ENCODE measurements around the gene SPNS1.

The SPNS1 gene

DNA sequence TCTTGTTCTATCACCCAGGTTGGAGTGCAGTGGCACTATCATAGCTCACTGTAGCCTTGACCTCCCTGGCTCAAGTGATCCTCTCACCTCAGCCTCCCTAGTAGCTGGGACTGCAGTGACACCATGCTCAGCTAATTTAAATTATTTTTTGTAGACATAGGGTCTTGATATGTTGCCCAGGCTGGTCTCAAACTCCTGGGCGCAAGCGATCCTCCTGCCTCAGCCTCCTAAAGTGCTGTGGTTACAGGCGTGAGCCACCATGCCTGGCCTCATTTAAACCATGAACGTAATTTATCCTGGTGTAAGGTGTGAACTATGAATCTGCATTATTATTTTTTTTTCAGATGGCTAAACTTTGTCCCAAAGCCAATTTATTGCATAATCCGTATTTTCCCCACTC, 47.6 kb downstream of the SPNS1 start:
- no peaks in the 10 kb centered on the region for H3K27me3 ChIP-seq (ENCODE audit: control insufficient read depth, insufficient read depth, low read length)
- no peak overlapping the region for H3K4me3 ChIP-seq (ENCODE audit: low read length)
- H3K36me3 ChIP-seq (ENCODE audit: control insufficient read depth, low read depth, low read length): no peaks in the 10 kb centered on the region
- no peak overlapping the region for H3K27ac ChIP-seq (ENCODE audit: low read length)
- no peaks in the 10 kb centered on the region for H3K9me3 ChIP-seq (ENCODE audit: control insufficient read depth, low read depth, low read length)
- H3K9ac ChIP-seq (ENCODE audit: low read length): no peak overlapping the region
- no peaks in the 10 kb centered on the region for H3K4me1 ChIP-seq (ENCODE audit: control insufficient read depth, low read depth, low read length)

DNA sequence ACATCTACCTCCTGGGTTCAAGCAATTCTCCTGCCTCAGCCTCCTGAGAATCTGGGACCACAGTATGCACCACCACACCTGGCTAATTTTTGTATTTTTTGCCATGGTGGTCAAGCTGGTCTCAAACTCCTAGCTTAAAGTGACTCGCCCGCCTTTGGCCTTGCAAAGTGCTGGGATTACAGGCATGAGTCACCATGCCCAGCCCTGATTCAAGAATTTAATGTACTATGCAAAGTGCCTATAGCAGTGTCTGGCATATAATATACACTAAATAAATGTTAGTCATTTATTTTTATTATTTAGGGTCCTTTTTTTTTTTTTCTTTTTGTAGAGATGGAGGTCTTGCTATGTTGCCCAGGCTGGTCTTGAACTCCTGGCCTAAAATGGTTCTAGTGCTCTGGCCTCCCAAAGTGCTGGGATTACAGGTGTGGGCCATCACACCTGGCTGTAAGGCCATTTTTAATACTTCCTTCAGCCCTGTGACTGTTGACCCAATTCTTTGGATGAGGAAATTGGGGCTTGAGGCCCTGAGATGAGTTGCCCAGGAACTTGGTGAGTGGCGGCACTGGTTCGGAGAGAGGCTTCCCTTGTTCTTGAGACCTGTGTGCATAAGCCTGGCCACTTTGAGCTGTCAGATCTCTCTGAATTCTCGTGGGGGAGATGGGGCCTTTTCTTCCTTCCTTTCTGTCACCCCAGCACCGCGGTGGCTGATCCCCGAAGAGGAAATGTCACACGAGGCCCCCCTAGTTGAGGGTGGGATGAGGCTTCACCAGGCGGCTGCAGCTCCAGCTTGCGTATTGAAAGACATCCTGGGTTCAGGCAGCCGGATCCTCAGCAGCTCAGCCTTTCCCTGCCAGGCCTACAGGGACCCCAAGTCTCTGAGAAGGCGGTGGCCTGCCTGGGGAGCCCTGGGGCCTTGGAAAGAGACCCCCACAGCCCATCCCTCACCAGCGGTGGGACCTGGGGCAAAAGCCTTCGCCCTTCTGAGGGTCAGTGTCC, 49.0 kb downstream of the SPNS1 start:
- no peaks in the 10 kb centered on the region for H3K36me3 ChIP-seq (ENCODE audit: control insufficient read depth, low read depth, low read length)
- no peaks in the 10 kb centered on the region for H3K27me3 ChIP-seq (ENCODE audit: control insufficient read depth, insufficient read depth, low read length)
- H3K9ac ChIP-seq (ENCODE audit: low read length): no peak overlapping the region
- H3K9me3 ChIP-seq (ENCODE audit: control insufficient read depth, low read depth, low read length): no peaks in the 10 kb centered on the region
- no peaks in the 10 kb centered on the region for H3K4me1 ChIP-seq (ENCODE audit: control insufficient read depth, low read depth, low read length)
- H3K4me3 ChIP-seq (ENCODE audit: low read length): no peak overlapping the region
- H3K27ac ChIP-seq (ENCODE audit: low read length): no peak overlapping the region

DNA sequence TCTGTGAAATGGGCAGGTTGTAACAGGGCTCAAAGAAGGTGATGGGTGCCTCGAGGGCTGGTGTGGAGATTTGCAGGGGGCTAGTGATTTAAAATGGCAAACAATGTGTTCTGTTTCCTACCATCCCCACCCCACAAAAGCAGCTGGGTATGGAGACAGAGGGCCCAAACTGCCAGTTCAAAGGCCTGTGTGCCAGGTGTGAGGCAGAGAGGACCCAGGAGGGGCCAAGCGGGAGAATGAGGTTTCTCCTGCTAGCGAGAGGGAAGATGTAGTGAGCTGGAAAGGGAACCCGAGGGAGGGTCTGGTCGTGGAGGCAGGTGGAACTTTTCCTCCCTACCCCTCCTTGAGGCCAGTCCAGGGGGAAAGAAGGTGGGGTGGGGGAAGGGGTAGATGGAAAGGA, 49.7 kb downstream of the SPNS1 start:
- Histone ChIP-seq H3K9ac (ENCODE audit: low read length) (no peak overlapping the region), H3K27ac (ENCODE audit: low read length) (no peak overlapping the region), H3K4me3 (ENCODE audit: low read length) (no peak overlapping the region), H3K36me3 (ENCODE audit: control insufficient read depth, low read depth, low read length) (no peaks in the 10 kb centered on the region), H3K27me3 (ENCODE audit: control insufficient read depth, insufficient read depth, low read length) (no peaks in the 10 kb centered on the region), H3K4me1 (ENCODE audit: control insufficient read depth, low read depth, low read length) (no peaks in the 10 kb centered on the region), H3K9me3 (ENCODE audit: control insufficient read depth, low read depth, low read length) (no peaks in the 10 kb centered on the region)

DNA sequence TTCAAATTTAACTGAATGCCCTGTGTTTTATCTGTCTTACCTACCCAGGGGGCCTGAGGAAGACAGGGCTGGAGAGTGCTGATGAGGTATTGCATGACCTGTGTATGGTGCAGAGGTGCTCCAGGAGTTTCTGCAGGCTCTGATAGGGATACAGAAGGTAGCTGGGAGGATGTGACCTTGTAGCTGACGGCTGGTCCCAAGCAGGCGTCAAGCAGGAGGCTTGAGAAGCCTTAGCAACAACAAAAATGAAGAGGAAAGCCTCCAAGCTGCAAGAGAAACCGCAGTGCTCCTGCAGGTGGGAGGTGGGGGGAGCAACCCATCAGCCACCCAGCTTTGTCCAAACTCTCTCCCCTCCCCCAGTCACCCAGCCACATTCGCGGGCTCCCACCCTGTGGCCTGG, 50.6 kb downstream of the SPNS1 start:
- no peaks in the 10 kb centered on the region for H3K9me3 ChIP-seq (ENCODE audit: control insufficient read depth, low read depth, low read length)
- H3K36me3 ChIP-seq (ENCODE audit: control insufficient read depth, low read depth, low read length): no peaks in the 10 kb centered on the region
- no peaks in the 10 kb centered on the region for H3K27me3 ChIP-seq (ENCODE audit: control insufficient read depth, insufficient read depth, low read length)
- no peak overlapping the region for H3K27ac ChIP-seq (ENCODE audit: low read length)
- H3K4me1 ChIP-seq (ENCODE audit: control insufficient read depth, low read depth, low read length): no peaks in the 10 kb centered on the region
- no peak overlapping the region for H3K9ac ChIP-seq (ENCODE audit: low read length)
- no peak overlapping the region for H3K4me3 ChIP-seq (ENCODE audit: low read length)

DNA sequence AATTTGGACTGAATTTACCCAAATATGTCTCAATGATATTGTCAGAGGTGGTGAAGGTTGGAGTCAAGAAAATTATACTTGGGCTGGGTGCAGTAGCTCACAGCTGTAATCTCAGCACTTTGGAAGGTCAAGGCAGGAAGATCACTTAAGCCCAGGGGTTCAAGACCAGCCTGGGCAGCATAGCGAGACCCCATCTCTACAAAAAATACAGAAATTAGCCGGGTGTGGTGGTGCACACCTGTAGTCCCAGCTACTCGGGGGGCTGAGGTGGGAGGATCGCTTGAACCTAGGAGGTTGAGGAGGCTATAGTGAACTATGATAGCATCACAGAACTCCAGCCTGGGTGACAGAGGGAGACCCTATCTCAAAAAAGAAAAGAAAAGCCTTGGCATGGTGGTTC, 51.2 kb downstream of the SPNS1 start:
- Histone ChIP-seq H3K27ac (ENCODE audit: low read length) (no peak overlapping the region), H3K36me3 (ENCODE audit: control insufficient read depth, low read depth, low read length) (no peaks in the 10 kb centered on the region), H3K4me1 (ENCODE audit: control insufficient read depth, low read depth, low read length) (no peaks in the 10 kb centered on the region), H3K9me3 (ENCODE audit: control insufficient read depth, low read depth, low read length) (no peaks in the 10 kb centered on the region), H3K4me3 (ENCODE audit: low read length) (no peak overlapping the region), H3K27me3 (ENCODE audit: control insufficient read depth, insufficient read depth, low read length) (no peaks in the 10 kb centered on the region), H3K9ac (ENCODE audit: low read length) (no peak overlapping the region)

DNA sequence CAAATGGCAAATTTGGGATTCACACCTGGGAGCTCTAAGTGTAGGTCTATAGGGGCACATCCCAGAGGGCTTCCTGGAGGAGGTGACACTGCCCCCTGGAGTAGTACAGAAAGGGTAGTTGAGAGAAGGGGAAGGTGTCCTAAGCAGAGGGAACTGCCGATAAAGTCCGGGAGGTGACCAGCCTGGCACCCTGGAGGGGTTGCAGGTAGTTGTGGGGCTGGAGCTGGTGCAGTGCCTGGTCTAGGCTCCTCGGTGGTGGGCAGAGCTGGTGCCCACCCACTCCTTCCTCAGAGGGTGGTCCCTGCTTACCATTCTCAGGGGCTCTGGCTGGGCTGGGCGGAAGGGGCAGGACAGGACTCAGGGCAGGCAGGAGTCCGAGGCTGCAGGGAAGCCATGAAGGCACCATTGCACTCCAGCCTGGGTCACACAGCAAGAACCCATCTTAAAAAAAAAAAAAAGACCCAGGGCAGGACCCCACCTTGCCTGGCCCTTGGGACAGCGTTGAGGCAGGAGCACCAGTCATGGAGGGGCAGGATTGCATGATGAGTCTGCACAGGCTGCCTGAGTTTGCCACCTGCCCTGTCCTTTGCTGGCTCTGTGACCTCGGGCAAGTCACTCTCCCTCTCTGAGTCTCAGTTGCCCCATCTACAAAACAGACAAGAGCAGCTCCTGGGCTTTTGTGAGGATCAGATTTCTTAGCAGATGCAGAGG, 54.0 kb downstream of the SPNS1 start:
- Histone ChIP-seq H3K9me3 (ENCODE audit: control insufficient read depth, low read depth, low read length) (no peaks in the 10 kb centered on the region), H3K27me3 (ENCODE audit: control insufficient read depth, insufficient read depth, low read length) (no peaks in the 10 kb centered on the region), H3K4me1 (ENCODE audit: control insufficient read depth, low read depth, low read length) (no peaks in the 10 kb centered on the region), H3K36me3 (ENCODE audit: control insufficient read depth, low read depth, low read length) (no peaks in the 10 kb centered on the region), H3K9ac (ENCODE audit: low read length) (no peak overlapping the region), H3K27ac (ENCODE audit: low read length) (no peak overlapping the region), H3K4me3 (ENCODE audit: low read length) (no peak overlapping the region)

DNA sequence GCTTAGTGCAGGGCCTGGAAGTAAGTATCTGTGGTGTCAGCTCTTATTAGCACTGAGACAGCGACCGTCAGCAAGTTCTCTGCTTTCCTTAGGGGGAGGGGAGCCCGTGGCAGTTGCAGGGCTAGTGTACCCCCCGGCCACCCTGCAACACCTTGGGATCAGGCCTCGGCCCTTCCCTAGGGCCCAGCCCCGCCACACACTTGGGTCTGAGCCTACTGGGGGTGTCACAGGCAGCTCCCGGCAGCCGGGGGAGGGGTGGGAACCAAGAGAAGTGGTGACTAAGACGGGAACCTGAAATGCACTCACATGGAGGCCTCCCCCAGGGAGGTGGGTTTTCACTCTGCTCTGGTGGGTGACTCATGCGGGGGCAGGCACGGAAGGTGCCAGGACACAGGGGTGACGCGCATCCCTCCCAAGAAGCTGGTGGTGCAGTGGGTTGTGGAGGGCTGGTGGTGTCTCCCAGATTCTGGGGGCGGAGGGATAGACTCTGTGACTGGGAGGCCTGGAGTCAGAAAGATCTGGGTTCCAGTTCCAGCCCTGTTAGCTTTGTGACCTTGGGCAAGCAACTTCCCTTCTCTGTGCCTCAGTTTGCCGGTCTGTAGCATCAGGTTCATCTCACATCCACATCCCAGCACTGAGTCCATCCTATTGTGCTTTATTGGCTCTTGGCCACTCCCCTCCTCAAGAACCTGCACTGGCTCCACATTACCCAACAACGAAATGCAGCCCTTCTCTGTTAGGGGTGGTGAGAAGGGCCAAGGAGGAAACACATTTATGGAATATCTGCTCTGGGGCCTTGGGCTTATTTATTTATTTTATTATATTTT, 54.8 kb downstream of the SPNS1 start:
- Histone ChIP-seq H3K27me3 (ENCODE audit: control insufficient read depth, insufficient read depth, low read length) (no peaks in the 10 kb centered on the region), H3K4me3 (ENCODE audit: low read length) (no peak overlapping the region), H3K9me3 (ENCODE audit: control insufficient read depth, low read depth, low read length) (no peaks in the 10 kb centered on the region), H3K27ac (ENCODE audit: low read length) (no peak overlapping the region), H3K36me3 (ENCODE audit: control insufficient read depth, low read depth, low read length) (no peaks in the 10 kb centered on the region), H3K4me1 (ENCODE audit: control insufficient read depth, low read depth, low read length) (no peaks in the 10 kb centered on the region), H3K9ac (ENCODE audit: low read length) (no peak overlapping the region)

DNA sequence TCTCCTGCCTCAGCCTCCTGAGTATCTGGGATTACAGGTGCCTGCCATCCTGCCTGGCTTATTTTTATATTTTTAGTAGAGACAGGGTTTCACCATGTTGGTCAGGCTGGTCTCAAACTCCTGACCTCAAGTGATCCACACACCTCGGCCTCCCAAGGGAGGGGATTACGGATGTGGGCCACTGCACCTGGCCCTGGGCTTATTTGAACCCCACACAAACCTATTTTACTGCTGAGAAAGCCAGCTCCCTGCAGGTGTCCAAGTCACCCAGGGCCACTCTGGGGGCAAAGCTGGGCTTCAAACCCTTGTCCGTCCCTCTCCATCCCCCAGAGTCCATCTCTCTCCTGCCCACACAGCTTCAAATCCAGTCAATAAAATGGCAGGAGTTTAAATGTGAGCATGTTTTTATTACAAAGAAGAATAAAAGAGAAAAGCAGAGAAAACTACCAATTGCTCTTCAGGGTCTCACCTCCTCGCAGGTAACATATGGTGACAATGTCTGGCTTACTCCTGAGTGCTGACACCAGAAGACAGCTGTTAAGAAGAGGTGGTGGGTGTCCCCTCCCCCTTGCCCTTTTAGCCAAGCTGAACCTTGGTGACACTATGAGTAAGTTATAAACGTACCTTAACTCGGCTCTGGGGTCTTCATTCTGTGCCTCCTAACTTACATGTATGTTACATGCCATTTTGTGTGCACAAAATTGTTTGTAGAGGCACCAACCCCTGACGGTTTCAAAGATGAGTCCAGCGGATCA, 55.7 kb downstream of the SPNS1 start:
- Histone ChIP-seq H3K9ac (ENCODE audit: low read length) (no peak overlapping the region), H3K4me3 (ENCODE audit: low read length) (no peak overlapping the region), H3K27ac (ENCODE audit: low read length) (no peak overlapping the region), H3K36me3 (ENCODE audit: control insufficient read depth, low read depth, low read length) (no peaks in the 10 kb centered on the region), H3K27me3 (ENCODE audit: control insufficient read depth, insufficient read depth, low read length) (no peaks in the 10 kb centered on the region), H3K9me3 (ENCODE audit: control insufficient read depth, low read depth, low read length) (no peaks in the 10 kb centered on the region), H3K4me1 (ENCODE audit: control insufficient read depth, low read depth, low read length) (no peaks in the 10 kb centered on the region)

Measured in iPS-18a (cell line).